ENCODE measurements around the gene PKP3. TPM values are rescaled to one million over a fixed set of nuclear protein-coding genes. Genes with fewer than 3 reads are reported as not detected.

The PKP3 gene
- total and polyA plus RNA-seq, 7 experiments from 2014 or later: not detected

- no peak for DNase-seq
- Mint-ChIP-seq H3K9me3 (peaks cover 0 to 2% (median 0%) of the 10 kb centered on the region in 11 donors), H3K4me3 (no peak overlapping the region), H3K4me1 (peaks cover 0 to 8% (median 4%) of the 10 kb centered on the region in 7 donors), H3K27me3 (peaks cover 0 to 10% (median 5%) of the 10 kb centered on the region in 5 donors), H3K36me3 (peaks cover 0 to under 1% (median 0%) of the 10 kb centered on the region in 5 donors), H3K27ac (no peak overlapping the region)
- ATAC-seq: no peak
- Histone ChIP-seq H3K27ac (ENCODE audit: low read depth, low read length) (no peak overlapping the region), H3K27me3 (ENCODE audit: control insufficient read depth in 2 of 2, insufficient read depth in 2 of 2, low read length in 2 of 2) (no peaks in the 10 kb centered on the region), H3K36me3 (ENCODE audit: control insufficient read depth in 2 of 3, insufficient read depth in 3 of 3, low read length in 3 of 3) (no peaks in the 10 kb centered on the region), H3K9me3 (ENCODE audit: control insufficient read depth in 2 of 3, low read length in 3 of 3) (peaks cover 0 to 10% (median 0%) of the 10 kb centered on the region in 3 experiments), H3K4me1 (ENCODE audit: control insufficient read depth in 2 of 2, insufficient read depth in 2 of 2, low read length in 2 of 2) (no peaks in the 10 kb centered on the region), H3K4me3 (ENCODE audit: low read length) (no peak overlapping the region)
- intact Hi-C loops (cut with micrococcal nuclease): no loop called here
- CTCF ChIA-PET: no interaction called here
- POLR2A ChIA-PET: no interaction called here
Measured at GRCh38 chr11:381501-382072, 12.4 kb upstream of the PKP3 start.

GRCh38 chr11:382081-382629 lies 11.9 kb upstream of the PKP3 start:
- CTCF ChIA-PET: no interaction called here
- peaks cover 0 to 6% of the 10 kb centered on the region in 2 donors for H3K4me1 ChIP-seq (ENCODE audit: control insufficient read depth in 2 of 2, insufficient read depth in 2 of 2, low read length in 2 of 2)
- intact Hi-C loops (cut with micrococcal nuclease): no loop called here
- Mint-ChIP-seq H3K9me3 (peaks cover 1 to 8% (median 5%) of the 10 kb centered on the region in 11 donors), H3K4me1 (peaks cover 0 to 8% (median 4%) of the 10 kb centered on the region in 7 donors), H3K36me3 (peaks cover 0 to 5% (median 3%) of the 10 kb centered on the region in 5 donors), H3K27me3 (peaks cover 0 to 10% (median 5%) of the 10 kb centered on the region in 5 donors), H3K4me3 (no peak overlapping the region), H3K27ac (no peak overlapping the region)
- ATAC-seq: no peak
- H3K27ac ChIP-seq (ENCODE audit: low read depth, low read length): no peak overlapping the region
- peaks cover 0 to 15% (median 0%) of the 10 kb centered on the region in 3 experiments for H3K9me3 ChIP-seq (ENCODE audit: control insufficient read depth in 2 of 3, low read length in 3 of 3)
- H3K36me3 ChIP-seq (ENCODE audit: control insufficient read depth in 2 of 3, insufficient read depth in 3 of 3, low read length in 3 of 3): no peaks in the 10 kb centered on the region
- no peak overlapping the region for H3K4me3 ChIP-seq (ENCODE audit: low read length)
- H3K27me3 ChIP-seq (ENCODE audit: control insufficient read depth in 2 of 2, insufficient read depth in 2 of 2, low read length in 2 of 2): no peaks in the 10 kb centered on the region
- no peak for DNase-seq
- POLR2A ChIA-PET: no interaction called here

- Mint-ChIP-seq H3K4me3 (no peak overlapping the region), H3K9me3 (peaks cover 1 to 10% (median 7%) of the 10 kb centered on the region in 11 donors), H3K36me3 (peaks cover 0 to 7% (median 4%) of the 10 kb centered on the region in 5 donors), H3K27me3 (peaks cover 0 to 17% (median 5%) of the 10 kb centered on the region in 5 donors), H3K4me1 (peaks cover 0 to 8% (median 6%) of the 10 kb centered on the region in 7 donors), H3K27ac (no peak overlapping the region)
- ChIA-PET CTCF (no interaction called here), POLR2A (no interaction called here)
- Histone ChIP-seq H3K36me3 (ENCODE audit: control insufficient read depth in 2 of 3, insufficient read depth in 3 of 3, low read length in 3 of 3) (no peaks in the 10 kb centered on the region), H3K27me3 (ENCODE audit: control insufficient read depth in 2 of 2, insufficient read depth in 2 of 2, low read length in 2 of 2) (no peaks in the 10 kb centered on the region), H3K4me1 (ENCODE audit: control insufficient read depth in 2 of 2, insufficient read depth in 2 of 2, low read length in 2 of 2) (peaks cover 0 to 8% of the 10 kb centered on the region in 2 donors), H3K9me3 (ENCODE audit: control insufficient read depth in 2 of 3, low read length in 3 of 3) (peaks cover 0 to 15% (median 0%) of the 10 kb centered on the region in 3 experiments), H3K27ac (ENCODE audit: low read depth, low read length) (no peak overlapping the region), H3K4me3 (ENCODE audit: low read length) (no peak overlapping the region)
- intact Hi-C loops (cut with micrococcal nuclease): no loop called here
- ATAC-seq: no peak
- DNase-seq: no peak
Measured at GRCh38 chr11:383431-383830, 10.6 kb upstream of the PKP3 start.

GRCh38 chr11:384511-384910 lies 9.5 kb upstream of the PKP3 start:
- H3K27ac ChIP-seq (ENCODE audit: low read depth, low read length): no peak overlapping the region
- H3K4me1 ChIP-seq (ENCODE audit: control insufficient read depth in 2 of 2, insufficient read depth in 2 of 2, low read length in 2 of 2): peaks cover 0 to 8% of the 10 kb centered on the region in 2 donors
- peaks cover 0 to 15% (median 0%) of the 10 kb centered on the region in 3 experiments for H3K9me3 ChIP-seq (ENCODE audit: control insufficient read depth in 2 of 3, low read length in 3 of 3)
- no peaks in the 10 kb centered on the region for H3K27me3 ChIP-seq (ENCODE audit: control insufficient read depth in 2 of 2, insufficient read depth in 2 of 2, low read length in 2 of 2)
- POLR2A ChIA-PET: no interaction called here
- Mint-ChIP-seq H3K4me3 (no peak overlapping the region), H3K9me3 (peaks cover 1 to 10% (median 7%) of the 10 kb centered on the region in 11 donors), H3K4me1 (peaks cover 0 to 8% (median 6%) of the 10 kb centered on the region in 7 donors), H3K27ac (no peak overlapping the region), H3K36me3 (peaks cover 0 to 7% (median 4%) of the 10 kb centered on the region in 5 donors), H3K27me3 (peaks cover 0 to 17% (median 3%) of the 10 kb centered on the region in 5 donors)
- no peaks in the 10 kb centered on the region for H3K36me3 ChIP-seq (ENCODE audit: control insufficient read depth in 2 of 3, insufficient read depth in 3 of 3, low read length in 3 of 3)
- no peak overlapping the region for H3K4me3 ChIP-seq (ENCODE audit: low read length)
- CTCF ChIA-PET: no interaction called here
- ATAC-seq: no peak
- no peak for DNase-seq
- intact Hi-C loops (cut with micrococcal nuclease): no loop called here

DNA sequence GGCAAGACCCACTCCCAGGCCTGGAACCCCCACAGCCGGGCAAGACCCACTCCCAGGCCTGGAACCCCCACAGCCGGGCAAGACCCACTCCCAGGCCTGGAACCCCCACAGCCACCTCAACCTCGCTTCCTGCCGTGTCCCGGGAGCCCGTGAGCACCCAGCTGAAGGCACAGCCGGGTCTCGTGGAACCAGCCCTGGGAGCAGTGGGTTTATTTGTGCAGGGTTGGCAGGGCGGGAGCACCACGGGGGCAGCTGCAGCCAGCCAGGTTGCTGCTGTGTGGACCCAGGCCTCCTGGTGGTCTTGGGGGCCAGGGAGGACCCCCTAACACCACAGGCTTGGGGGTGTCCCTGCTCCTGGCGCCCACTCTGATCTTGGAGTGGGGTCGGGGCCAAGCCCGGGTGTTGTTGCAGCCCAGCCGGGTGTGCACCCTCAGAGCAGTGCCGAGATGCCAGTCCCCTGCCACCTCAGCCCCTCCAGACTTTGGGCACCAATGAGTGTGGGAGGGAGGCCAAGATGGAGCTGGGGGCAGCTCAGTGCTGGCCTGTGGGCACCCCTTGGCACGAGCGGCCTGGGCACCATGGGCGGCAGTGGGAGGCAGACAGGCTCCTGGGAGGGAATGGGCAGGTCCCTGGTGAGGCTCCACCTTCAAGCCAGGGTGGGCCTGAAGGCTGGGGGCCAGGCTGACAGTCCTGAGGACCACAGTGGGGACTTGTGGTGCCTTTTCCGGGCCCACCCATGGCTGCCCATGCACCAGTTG lies 8.2 kb upstream of the PKP3 start:
- Histone ChIP-seq H3K27ac (ENCODE audit: low read depth, low read length) (no peak overlapping the region), H3K36me3 (ENCODE audit: control insufficient read depth in 2 of 3, insufficient read depth in 3 of 3, low read length in 3 of 3) (no peaks in the 10 kb centered on the region), H3K27me3 (ENCODE audit: control insufficient read depth in 2 of 2, insufficient read depth in 2 of 2, low read length in 2 of 2) (no peaks in the 10 kb centered on the region), H3K9me3 (ENCODE audit: control insufficient read depth in 2 of 3, low read length in 3 of 3) (peaks cover 0 to 15% (median 0%) of the 10 kb centered on the region in 3 experiments), H3K4me3 (ENCODE audit: low read length) (no peak overlapping the region), H3K4me1 (ENCODE audit: control insufficient read depth in 2 of 2, insufficient read depth in 2 of 2, low read length in 2 of 2) (peaks cover 0 to 8% of the 10 kb centered on the region in 2 donors)
- Mint-ChIP-seq H3K27me3 (peaks cover 0 to 17% (median 3%) of the 10 kb centered on the region in 5 donors), H3K4me3 (no peak overlapping the region), H3K36me3 (peaks cover 0 to 7% (median 4%) of the 10 kb centered on the region in 5 donors), H3K9me3 (peaks cover 1 to 10% (median 7%) of the 10 kb centered on the region in 11 donors), H3K4me1 (peaks cover 0 to 8% (median 6%) of the 10 kb centered on the region in 7 donors), H3K27ac (no peak overlapping the region)
- intact Hi-C loops (cut with micrococcal nuclease): no loop called here
- POLR2A ChIA-PET: no interaction called here
- CTCF ChIA-PET: no interaction called here
- ATAC-seq (no peak), DNase-seq (no peak)

DNA sequence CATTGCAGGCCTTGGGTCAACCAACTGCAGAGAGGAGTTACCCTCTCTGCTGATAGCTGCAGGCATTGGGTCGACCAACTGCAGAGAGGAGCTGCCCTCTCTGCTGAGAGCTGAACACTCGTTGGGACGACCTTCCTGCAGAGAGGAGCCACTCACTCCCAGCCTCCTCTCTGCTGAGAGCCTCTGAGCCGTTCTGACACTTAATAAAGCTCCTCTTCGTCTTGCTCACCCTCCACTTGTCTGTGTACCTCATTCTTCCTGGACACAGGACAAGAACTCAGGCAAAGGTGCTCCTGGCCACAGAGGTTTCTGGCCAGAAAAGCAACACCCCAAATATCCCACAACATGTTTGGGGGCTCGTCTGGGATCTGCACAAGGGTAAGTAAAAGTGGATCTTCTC lies 7.5 kb upstream of the PKP3 start:
- H3K36me3 Mint-ChIP-seq: peaks cover 0 to 7% (median 4%) of the 10 kb centered on the region in 5 donors
- Histone ChIP-seq H3K36me3 (ENCODE audit: control insufficient read depth in 2 of 3, insufficient read depth in 3 of 3, low read length in 3 of 3) (no peaks in the 10 kb centered on the region), H3K4me1 (ENCODE audit: control insufficient read depth in 2 of 2, insufficient read depth in 2 of 2, low read length in 2 of 2) (peaks cover 0 to 8% of the 10 kb centered on the region in 2 donors), H3K27me3 (ENCODE audit: control insufficient read depth in 2 of 2, insufficient read depth in 2 of 2, low read length in 2 of 2) (no peaks in the 10 kb centered on the region), H3K27ac (ENCODE audit: low read depth, low read length) (no peak overlapping the region), H3K9me3 (ENCODE audit: control insufficient read depth in 2 of 3, low read length in 3 of 3) (peaks cover 0 to 15% (median 0%) of the 10 kb centered on the region in 3 experiments), H3K4me3 (ENCODE audit: low read length) (no peak overlapping the region)
- H3K27ac Mint-ChIP-seq: no peak overlapping the region
- intact Hi-C loops (cut with micrococcal nuclease): no loop called here
- POLR2A ChIA-PET: interaction anchor here (1.3 kb wide), 1 partner anchor 55 kb away, joined by 3 read pairs; the partner anchor contains the start of gene ANO9
- ATAC-seq (no peak), DNase-seq (no peak)
- H3K4me1 Mint-ChIP-seq: peaks cover 0 to 8% (median 4%) of the 10 kb centered on the region in 7 donors
- peaks cover 1 to 10% (median 7%) of the 10 kb centered on the region in 11 donors for H3K9me3 Mint-ChIP-seq
- no peak overlapping the region for H3K4me3 Mint-ChIP-seq
- peaks cover 0 to 17% (median 3%) of the 10 kb centered on the region in 5 donors for H3K27me3 Mint-ChIP-seq
- CTCF ChIA-PET: no interaction called here

All from naive thymus-derived CD4-positive, alpha-beta T cell (primary cell).